Chondrocyte (in vitro differentiated cells): ENCODE results near the gene ZFYVE27. TPM values are rescaled to one million over a fixed set of nuclear protein-coding genes. Genes with fewer than 3 reads are reported as not detected.

Experiments used
- DNase-seq: peaks from one replicate; pipeline ENCODE4 v3.0.0; 2021; ENCODE audit warnings: mixed read lengths, low spot score
- H3K27ac Mint-ChIP-seq: one replicate; pipeline ENCODE4 v1.8.0; 2021; ENCODE audit warnings: mild to moderate bottlenecking, moderate library complexity, mixed read lengths; ENCODE audit not compliant: unreplicated experiment
- H3K27me3 Mint-ChIP-seq: 2 replicates; pipeline ENCODE4 v1.8.0; 2021; ENCODE audit warnings: low read depth, mixed read lengths
- H3K36me3 Mint-ChIP-seq: 2 replicates; pipeline ENCODE4 v1.8.0; 2021; ENCODE audit warnings: low read depth, mixed read lengths
- H3K4me1 Mint-ChIP-seq: 2 replicates; pipeline ENCODE4 v1.8.0; 2021; ENCODE audit warnings: low read depth, mild to moderate bottlenecking, mixed read lengths
- H3K4me3 Mint-ChIP-seq: one replicate; pipeline ENCODE4 v1.8.0; 2021; ENCODE audit warnings: mild to moderate bottlenecking, moderate library complexity, mixed read lengths; ENCODE audit not compliant: unreplicated experiment
- H3K9me3 Mint-ChIP-seq: 2 replicates; pipeline ENCODE4 v1.8.0; 2021; ENCODE audit warnings: low read depth, mixed read lengths
- total RNA-seq: library from RNA; stranded (reverse); gene quantifications from 3 replicates; pipeline ENCODE4 v1.2.1, GENCODE V29; 2021
- TF ChIP-seq, protein P1 (sequence below): fragments of 200-600 bp; sonication (generic); IDR thresholded peaks from 2 replicates; pipeline ENCODE4 v1.5.0; 2021; ENCODE audit warnings: antibody characterized with exemption, mild to moderate bottlenecking, moderate library complexity

The ZFYVE27 gene
- total RNA-seq, 1 donor from 2014 or later, result 16.9 TPM

DNA sequence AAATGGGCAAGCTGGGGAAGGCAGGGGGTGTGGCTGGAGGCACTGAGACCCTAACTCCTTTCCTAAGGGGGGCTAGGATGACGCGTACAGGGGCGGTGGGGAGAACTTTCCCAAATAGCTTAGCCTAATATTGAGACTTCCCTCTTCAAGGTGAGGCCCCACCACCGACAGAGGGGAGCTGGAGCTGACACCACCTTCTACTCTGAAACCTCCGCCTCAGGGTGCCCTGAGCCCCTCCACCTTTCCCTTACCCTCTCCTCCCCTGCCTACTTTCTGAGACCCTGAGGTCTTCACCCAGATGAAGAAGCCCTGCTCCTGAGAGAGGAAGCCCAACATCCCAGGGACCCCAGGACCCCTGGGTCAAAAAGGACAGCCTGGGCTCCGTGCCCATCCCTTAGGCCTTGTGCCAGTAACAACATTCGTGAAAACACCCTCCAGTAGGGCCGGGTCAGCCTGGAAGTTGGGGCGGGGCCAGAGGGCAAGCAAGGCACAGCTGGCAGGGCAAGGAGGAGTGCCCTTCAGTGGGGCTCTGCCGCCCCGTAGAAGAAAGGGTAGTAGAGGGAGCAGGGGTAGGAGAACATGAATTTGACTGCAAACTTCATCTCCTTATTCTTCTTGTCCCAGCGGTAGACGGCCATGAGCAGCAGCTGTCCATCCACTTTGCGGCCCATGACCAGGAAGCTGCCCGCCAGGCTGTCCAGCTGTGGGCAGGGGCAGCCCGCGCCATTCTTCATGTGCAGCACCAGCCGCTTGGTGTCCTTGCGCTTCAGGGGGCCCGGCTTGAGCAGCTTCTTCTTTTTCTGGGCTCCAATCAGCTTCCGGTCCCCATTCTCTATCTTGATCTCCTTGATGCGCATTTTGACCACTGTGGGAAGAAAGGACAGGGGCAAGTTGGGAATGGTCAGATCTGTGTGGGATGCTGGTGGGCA is 30.3 kb downstream of the ZFYVE27 start:
- DNase-seq, result no peak
- Mint-ChIP-seq H3K9me3 (no peaks in the 10 kb centered on the region), H3K36me3 (no peaks in the 10 kb centered on the region), H3K27ac (no peak overlapping the region), H3K4me3 (no peak overlapping the region), H3K27me3 (peaks cover 30% of the 10 kb centered on the region), H3K4me1 (peaks cover 44% of the 10 kb centered on the region)
- TF ChIP-seq, protein P1, sequence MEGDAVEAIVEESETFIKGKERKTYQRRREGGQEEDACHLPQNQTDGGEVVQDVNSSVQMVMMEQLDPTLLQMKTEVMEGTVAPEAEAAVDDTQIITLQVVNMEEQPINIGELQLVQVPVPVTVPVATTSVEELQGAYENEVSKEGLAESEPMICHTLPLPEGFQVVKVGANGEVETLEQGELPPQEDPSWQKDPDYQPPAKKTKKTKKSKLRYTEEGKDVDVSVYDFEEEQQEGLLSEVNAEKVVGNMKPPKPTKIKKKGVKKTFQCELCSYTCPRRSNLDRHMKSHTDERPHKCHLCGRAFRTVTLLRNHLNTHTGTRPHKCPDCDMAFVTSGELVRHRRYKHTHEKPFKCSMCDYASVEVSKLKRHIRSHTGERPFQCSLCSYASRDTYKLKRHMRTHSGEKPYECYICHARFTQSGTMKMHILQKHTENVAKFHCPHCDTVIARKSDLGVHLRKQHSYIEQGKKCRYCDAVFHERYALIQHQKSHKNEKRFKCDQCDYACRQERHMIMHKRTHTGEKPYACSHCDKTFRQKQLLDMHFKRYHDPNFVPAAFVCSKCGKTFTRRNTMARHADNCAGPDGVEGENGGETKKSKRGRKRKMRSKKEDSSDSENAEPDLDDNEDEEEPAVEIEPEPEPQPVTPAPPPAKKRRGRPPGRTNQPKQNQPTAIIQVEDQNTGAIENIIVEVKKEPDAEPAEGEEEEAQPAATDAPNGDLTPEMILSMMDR, result no peak

DNA sequence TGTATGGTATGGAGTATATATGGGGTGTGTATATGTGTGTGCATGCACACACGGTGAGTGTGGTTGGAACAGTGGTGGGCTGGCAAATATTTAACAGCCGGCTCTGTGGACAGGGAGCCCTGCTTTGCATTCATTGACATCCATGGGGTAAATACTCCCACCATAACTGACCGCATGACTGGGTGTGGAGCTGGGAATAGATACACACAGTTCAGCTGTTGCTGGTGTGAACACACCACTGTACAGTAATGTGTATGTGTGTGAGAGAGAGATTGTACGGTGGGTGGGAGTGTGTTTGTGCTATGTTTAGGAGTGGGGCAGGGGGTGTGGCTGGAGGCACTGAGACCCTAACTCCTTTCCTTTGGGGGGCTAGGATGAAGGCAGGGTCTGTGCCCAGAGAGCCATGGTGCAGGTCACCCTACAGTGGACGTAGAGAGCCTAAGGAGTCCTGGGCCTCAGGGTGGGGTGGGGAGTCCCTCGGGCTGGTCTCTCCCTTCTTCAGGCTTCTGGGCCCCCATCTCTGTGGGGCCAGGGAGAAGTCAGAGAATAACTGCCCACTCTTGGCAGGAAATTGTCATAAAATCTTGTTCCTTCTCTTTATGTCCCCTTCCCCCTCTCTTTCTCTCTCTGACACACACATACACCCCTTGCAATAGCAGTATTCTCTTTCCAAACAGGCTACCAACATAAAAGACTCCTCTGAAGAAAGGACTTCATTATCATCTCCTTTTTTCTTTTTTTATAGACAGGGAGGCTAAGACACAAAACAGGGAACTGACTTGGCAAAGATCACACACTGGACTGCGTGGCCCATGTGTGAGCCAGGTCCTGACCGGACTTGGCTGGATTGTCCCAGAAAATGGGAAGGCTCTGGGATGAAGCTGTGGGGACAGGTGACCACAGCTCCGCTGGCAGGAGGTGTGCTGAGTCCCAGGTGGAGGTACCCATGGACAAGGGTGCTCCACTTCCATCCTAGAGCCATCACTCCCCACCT is 31.7 kb downstream of the ZFYVE27 start:
- Mint-ChIP-seq H3K4me1 (peaks cover 32% of the 10 kb centered on the region), H3K27me3 (peaks cover 42% of the 10 kb centered on the region), H3K9me3 (no peaks in the 10 kb centered on the region), H3K4me3 (no peak overlapping the region), H3K27ac (no peak overlapping the region), H3K36me3 (no peaks in the 10 kb centered on the region)
- TF ChIP-seq, protein P1, result no peak
- DNase-seq, result no peak

DNA sequence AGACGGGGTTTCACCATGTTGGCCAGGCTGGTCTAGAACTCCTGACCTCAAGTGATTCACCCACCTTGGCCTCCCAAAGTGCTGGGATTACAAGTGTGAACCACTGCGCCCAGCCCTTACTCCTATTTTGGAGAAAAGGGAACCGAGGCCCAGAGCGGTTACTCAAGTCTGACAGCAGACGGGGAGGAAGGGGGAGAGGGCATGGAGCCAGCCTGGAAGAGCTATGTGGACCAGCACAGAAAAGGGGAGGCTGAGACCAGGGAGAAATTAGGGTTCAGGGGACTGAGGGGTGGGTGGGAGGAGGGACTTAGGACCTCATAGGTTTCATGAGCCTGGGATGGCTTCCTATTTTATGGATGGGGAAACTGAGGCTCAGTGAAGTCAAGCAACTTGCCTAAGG is 33.3 kb downstream of the ZFYVE27 start:
- H3K36me3 Mint-ChIP-seq, result no peaks in the 10 kb centered on the region
- H3K27me3 Mint-ChIP-seq, result peaks cover 46% of the 10 kb centered on the region
- peaks cover 22% of the 10 kb centered on the region for H3K4me1 Mint-ChIP-seq
- no peak overlapping the region for H3K27ac Mint-ChIP-seq
- TF ChIP-seq, protein P1, result no peak
- H3K4me3 Mint-ChIP-seq, result no peak overlapping the region
- DNase-seq, result no peak
- no peaks in the 10 kb centered on the region for H3K9me3 Mint-ChIP-seq

DNA sequence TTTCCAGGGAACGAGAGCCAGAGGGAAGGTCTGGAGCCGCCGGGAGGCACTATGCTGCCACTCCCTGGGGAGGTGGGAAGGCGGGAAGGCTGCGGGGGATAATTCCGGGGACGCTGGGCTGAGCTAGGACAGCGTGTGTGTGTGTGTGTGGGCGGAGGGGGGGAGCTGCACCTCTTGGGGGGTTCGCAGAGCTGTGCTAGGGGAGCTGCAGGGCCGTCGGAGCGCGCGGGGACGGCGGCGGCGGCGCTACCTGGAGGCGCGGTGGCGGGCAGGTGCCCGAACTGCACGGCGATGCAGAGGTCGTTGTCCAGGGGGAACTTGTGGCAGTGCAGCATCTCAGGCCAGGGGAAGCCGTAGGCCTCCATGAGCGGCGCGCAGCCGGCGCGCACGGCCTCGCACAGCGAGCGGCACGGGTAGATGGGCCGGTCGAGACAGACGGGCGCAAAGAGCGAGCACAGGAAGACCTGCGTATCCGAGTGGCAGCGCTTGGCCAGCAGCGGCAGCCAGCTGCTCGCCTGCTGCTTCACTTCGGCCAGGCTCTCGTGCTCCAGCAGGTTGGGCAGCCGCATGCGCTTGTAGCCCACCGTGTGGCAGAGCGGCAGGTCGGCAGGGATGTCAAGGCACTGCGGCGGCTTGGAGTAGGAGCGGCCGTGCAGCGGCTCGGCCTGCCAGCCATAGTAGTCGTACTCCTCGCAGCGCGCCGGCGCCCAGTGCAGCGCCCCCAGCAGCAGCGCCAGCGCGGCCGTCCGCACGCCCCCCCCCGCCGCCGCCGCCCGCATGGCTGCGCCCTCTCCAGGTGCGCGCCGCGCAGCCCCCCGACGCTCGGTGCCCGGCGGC is 34.3 kb downstream of the ZFYVE27 start:
- DNase-seq, result no peak
- H3K36me3 Mint-ChIP-seq, result no peaks in the 10 kb centered on the region
- peaks cover 19% of the 10 kb centered on the region for H3K4me1 Mint-ChIP-seq
- peaks cover 46% of the 10 kb centered on the region for H3K27me3 Mint-ChIP-seq
- H3K27ac Mint-ChIP-seq, result no peak overlapping the region
- H3K9me3 Mint-ChIP-seq, result no peaks in the 10 kb centered on the region
- TF ChIP-seq, protein P1, result no peak
- peak overlapping the region; percentile 77 for H3K4me3 Mint-ChIP-seq
